Lower leg skin (tissue), 4 donors: ENCODE data around the gene OBP2A. TPM values are rescaled to one million over a fixed set of nuclear protein-coding genes. Genes with fewer than 3 reads are reported as not detected.
"Not testable (repeated sequence)": the region's sequence is repeated elsewhere in the genome, so short reads cannot be mapped to it uniquely, and the experiment has no call there.

ENCODE experiments used
- DNase-seq, 2 donors: peaks; one replicate each; pipeline ENCODE4 v3.0.0-alpha.2; 2019; ENCODE audit warnings: low spot score in 2 of 2
- H3K4me3 ChIP-seq: fragments of 200-600 bp; sonication (generic); 2 replicates; pipeline ENCODE4 v1.5.1; 2017; ENCODE audit warnings: mild to moderate bottlenecking, low read depth; ENCODE audit not compliant: poor library complexity, severe bottlenecking
- CTCF ChIP-seq, 3 donors: fragments of 450-650 bp; IDR thresholded peaks; one replicate each; pipeline ENCODE4 v1.5.1; 2016; ENCODE audit warnings: antibody characterized with exemption in 3 of 3, mild to moderate bottlenecking in 3 of 3, moderate library complexity in 2 of 3
- POLR2A ChIP-seq, 2 donors: fragments of 450-650 bp; IDR thresholded peaks; one replicate each; pipeline ENCODE4 v1.6.1; 2016 to 2017; ENCODE audit warnings: antibody characterized with exemption in 2 of 2, mild to moderate bottlenecking in 1 of 2, moderate library complexity in 1 of 2
- WGBS, 2 donors: methylation state at CpG; one replicate each; pipeline ENCODE4 v1.1.5; 2018; 5-methylcytosine and 5-hydroxymethylcytosine counted together
- intact Hi-C: fragments of 100-400 bp; cut with DNase I; formaldehyde crosslinking; loops from one replicate; pipeline ENCODE4 v1.15.0; 2023; ENCODE audit warnings: low total_unique reads
- total RNA-seq, 4 donors: library from RNA; depleted of rRNA; stranded (reverse); fragments of >200 nt; gene quantifications; one replicate each; pipeline ENCODE4 v1.1.0, GENCODE V29; 2016

OBP2A gene
- total RNA-seq, 4 donors from 2014 or later = 4.7 to 6.6 TPM; not detected in 2

GRCh38 chr9:135536216-135536615 is 9.7 kb upstream of the OBP2A start:
- no peak overlapping the region for H3K4me3 ChIP-seq
- DNase-seq = no peak
- no peak for TF ChIP-seq CTCF (IDR thresholded peaks at IDR 0.05)
- no peak for TF ChIP-seq POLR2A (IDR thresholded peaks at IDR 0.05)
- 76 to 78% methylated on average over 8 of the region's 8 CpGs for WGBS, 2 donors
- intact Hi-C loops = no loop called here

DNA sequence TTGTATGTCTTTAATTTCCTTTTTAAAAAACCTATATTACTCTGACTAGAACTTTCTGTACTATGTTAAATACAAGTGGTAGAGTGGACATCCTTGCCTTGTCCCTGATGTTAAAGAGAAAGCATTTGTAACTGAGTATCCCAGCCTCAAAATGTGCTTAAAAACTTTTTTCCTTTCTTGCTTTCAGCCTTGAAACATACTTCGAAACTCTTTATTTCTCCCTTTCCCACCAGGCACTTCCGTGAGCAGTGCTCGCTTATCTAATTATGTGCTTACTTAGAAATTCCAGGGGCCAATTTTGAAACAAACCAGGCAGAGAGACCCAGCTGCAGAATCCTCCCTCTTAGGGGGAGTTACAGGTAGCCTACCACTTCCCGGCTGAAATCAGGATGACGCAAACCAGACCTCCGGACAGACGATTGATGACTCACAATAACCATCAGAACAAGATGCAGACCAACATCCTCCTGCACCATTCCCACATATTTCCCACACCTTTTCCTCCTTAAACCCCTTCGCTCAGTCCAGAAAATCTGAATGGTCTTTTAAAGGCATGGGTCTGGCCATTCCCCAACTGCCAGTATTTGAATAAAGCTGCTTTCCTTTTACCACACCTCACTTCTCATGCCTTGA is 2.5 kb upstream of the OBP2A start:
- intact Hi-C loops, H3K4me3 ChIP-seq, DNase-seq: not testable (repeated sequence)
- 54 to 66% methylated on average over 8 of the region's 8 CpGs for WGBS, 2 donors

GRCh38 chr9:135544981-135545635 is 818 bp upstream of the OBP2A start:
- intact Hi-C loops = no loop called here
- H3K4me3 ChIP-seq = no peak overlapping the region
- DNase-seq = peak in 1 of 2 donors; percentile 68
- WGBS, 2 donors = 80 to 87% methylated on average over 18 of the region's 18 CpGs
- TF ChIP-seq POLR2A (IDR thresholded peaks at IDR 0.05) = no peak
- no peak for TF ChIP-seq CTCF (IDR thresholded peaks at IDR 0.05)

DNA sequence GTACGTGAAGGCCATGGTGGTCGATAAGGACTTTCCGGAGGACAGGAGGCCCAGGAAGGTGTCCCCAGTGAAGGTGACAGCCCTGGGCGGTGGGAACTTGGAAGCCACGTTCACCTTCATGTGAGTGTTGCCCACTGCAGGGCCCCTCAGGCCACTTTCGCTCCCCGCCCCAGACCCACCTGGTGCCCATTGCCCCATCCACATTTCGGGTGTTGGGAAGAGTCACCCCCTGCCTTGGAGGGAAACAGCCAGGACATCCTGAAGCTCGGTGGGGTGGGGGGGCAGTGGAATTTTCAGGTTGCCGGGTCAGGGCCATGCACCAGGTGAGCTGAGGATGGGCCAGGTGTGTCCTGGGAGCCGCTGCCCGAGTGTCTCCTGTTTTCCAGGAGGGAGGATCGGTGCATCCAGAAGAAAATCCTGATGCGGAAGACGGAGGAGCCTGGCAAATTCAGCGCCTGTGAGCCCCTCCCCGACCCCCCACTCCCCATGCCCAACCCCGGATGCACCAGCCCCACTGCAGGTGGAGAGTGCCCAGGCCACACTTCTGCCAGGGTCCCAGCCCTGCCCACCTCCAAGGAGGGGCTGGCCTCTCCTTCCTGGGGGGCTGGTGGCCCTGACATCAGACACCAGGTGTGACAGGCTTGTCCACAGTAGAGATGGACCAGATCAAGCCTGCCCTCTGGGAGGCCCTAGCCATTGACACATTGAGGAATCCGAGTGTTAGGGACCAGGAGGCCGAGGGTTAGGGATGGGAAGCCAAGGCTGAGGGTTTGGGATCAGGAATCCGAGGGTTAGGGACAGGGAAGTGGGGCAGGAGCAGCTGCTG is 1.1 kb downstream of the OBP2A start:
- intact Hi-C loops, H3K4me3 ChIP-seq: not testable (repeated sequence)
- 83 to 85% methylated on average over 11 to 19 of the region's 21 CpGs for WGBS, 2 donors
- peak in 1 of 2 donors; percentile 72 for DNase-seq

- intact Hi-C loops = no loop called here
- TF ChIP-seq CTCF (IDR thresholded peaks at IDR 0.05) (no peak), POLR2A (IDR thresholded peaks at IDR 0.05) (no peak)
- peak in 1 of 2 donors; percentile 78 for DNase-seq
- 70 to 85% methylated on average over 25 to 27 of the region's 28 CpGs for WGBS, 2 donors
- no peak overlapping the region for H3K4me3 ChIP-seq
Measured at GRCh38 chr9:135547756-135548736, 2.1 kb downstream of the OBP2A start.

GRCh38 chr9:135549478-135550343 is 3.8 kb downstream of the OBP2A start:
- WGBS, 2 donors = 86 to 88% methylated on average over 20 to 22 of the region's 28 CpGs
- intact Hi-C loops, H3K4me3 ChIP-seq: not testable (repeated sequence)
- peak in 1 of 2 donors; percentile 52 for DNase-seq
